Activated CD8-positive, alpha-beta memory T cell treated with anti-CD3 and anti-CD28 coated beads, Interleukin-2, amount 50 U/mL, for 24 hours (primary cell): ENCODE measurements around the gene IGSF8.
"Not testable (repeated sequence)": the region's sequence is repeated elsewhere in the genome, so short reads cannot be mapped to it uniquely, and the experiment has no call there.

Experiments
- DNase-seq: peaks from one replicate; pipeline ENCODE4 v3.0.0-alpha.2; 2020; ENCODE audit errors: extremely low read depth

Gene IGSF8

DNA sequence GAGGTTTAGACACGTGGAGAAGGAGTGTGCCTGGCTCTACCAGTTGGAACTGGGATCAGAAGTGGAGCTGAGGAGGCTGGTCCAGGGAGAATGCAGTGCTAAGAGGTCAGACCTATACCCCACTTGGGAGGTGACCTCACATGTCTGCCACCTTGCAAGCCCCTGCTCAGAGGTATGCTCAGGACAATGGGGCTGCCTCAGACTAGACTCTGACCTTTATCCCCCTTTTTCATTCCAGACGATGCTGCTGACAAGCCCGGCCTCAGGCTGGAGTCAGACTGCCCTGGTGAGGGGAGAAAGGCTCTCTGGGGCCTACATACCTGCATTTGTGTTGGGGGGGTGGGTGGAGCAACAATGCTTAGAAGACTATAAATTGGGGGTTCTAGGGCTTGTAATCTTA is 33.7 kb downstream of the IGSF8 start:
- no peak for DNase-seq

DNA sequence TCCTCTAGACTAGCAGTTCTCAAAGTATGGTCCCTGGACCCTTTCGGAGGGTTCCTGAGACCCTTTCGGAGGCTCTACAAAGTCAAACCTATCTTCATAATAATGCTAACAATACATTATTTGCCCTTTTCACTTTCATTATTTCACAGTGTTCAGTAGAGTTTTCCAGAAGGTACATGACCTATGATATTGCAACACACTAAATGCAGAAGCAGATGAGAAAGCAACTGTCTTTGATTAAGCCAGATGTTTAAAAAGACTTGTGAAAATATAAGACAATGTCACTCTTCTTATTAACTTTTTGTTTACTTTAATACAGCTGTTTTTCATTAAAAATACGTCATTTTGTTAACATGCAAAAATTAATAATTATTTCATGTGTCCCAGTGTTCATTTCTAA is 34.3 kb downstream of the IGSF8 start:
- no peak for DNase-seq

DNA sequence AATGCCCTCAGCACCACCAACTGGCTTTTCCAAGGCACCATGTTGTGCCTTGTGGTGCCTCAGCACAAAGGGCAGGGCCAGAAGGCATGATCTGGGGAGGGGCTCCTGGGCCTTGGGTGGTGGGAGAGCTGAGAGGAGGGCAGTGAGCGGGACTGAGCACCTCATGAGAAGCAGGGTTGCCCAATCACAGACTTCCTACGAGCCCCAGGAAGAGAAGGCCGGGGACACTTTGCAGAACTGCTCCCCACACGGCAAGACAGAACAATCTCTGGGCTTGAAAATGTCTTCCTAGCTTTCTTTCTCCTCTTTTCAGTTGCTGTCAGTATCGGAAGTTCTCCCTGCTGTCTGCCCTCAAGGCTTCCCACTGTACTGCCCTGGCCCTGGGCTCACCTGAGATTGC is 35.2 kb downstream of the IGSF8 start:
- DNase-seq = no peak

DNA sequence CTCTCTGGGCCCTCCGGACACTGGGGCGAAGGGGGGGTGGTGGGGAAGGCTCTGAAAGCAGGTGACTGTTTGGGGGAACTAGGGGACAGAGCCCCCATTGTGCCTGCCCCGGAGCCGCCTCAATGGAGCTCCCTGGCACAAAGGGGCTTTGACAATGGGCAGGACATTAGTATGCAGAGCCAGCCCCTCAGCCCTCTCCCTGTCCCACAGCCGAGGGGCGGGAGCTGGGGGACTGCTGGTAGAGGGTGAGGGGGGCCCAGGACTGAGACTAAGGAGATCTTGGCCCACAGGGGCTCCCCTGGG is 36.2 kb downstream of the IGSF8 start:
- DNase-seq = no peak

GRCh38 chr1:160061369-160062229 is 36.8 kb downstream of the IGSF8 start:
- no peak for DNase-seq

DNA sequence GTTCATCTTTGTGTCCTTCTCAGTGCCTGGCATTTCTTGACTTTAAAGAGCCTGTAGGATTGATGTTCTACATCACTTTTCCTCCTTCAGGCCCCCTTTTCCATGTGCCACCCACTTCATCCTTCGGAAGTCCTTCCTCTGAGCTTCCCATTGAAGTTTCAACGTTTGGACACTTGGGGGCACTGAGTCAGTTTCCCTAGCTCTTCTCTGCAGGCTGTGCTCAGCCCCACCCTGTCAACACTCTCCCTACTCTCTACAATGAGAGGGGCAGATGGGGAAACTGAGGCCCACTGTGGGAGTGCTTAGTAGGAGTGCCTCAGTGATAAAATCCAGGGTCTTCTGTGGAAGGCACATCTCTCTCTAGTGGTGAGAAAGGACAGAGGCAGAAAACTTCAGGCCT is 40.3 kb downstream of the IGSF8 start:
- no peak for DNase-seq

- DNase-seq = no peak
Observed at GRCh38 chr1:160056648-160057169, 41.7 kb downstream of the IGSF8 start.

DNA sequence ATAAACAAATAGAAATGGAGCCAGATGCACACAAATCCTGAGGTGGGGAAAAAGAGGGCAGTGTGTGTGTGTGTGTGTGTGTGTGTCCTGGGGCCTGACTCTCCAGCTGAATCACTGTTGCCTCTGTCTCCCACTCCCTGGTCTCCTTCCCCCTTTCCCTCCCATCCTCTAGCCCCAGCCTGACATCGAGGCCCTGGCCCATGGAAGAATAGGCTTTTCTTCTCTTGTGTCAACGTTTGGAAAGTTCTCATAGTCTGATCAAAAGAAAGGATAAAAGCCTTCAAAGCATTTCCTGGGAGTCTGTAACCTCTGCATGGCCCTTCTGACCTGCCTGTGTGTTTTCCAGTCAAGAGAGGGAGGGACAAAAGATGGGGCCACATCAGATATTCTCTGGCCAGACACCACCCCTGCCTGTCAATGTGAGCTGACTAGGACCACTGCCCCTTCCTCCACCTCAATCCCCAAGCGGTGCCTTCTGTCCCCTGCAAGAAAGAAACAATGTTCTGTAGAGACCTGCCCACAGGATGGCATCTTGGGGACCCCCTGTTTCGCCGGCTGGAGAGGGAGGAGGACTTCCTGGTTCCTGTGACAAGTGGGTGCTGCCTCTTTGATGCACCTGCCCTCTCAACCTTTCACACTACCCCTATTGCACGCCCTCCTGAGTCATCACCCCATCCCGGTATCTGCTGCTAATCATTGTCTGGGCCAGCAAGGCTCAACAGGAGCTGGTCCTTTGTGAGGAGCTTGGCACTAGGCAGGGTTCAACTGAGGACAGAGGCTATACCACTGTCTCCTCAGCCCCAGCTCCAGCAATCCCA is 44.7 kb downstream of the IGSF8 start:
- DNase-seq = no peak

DNA sequence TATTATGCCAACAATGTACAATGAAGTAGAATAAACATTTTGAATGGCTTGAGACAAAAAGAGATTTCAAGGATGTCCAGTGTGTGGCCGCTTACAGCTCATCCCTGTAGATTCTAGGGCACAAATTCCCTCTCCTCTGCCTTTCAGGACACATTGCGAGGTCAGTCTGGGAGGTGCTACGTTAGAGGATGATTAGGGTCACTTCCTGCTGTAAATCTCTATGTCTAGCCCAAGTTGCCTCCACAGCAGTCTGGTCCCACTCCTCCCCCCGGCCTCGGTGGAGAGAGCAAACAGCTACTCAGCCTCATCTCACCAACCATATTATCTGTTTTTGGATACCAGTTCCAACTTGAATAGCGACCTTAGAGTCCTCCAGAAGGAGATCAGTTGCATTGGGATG is 45.5 kb downstream of the IGSF8 start:
- no peak for DNase-seq

DNA sequence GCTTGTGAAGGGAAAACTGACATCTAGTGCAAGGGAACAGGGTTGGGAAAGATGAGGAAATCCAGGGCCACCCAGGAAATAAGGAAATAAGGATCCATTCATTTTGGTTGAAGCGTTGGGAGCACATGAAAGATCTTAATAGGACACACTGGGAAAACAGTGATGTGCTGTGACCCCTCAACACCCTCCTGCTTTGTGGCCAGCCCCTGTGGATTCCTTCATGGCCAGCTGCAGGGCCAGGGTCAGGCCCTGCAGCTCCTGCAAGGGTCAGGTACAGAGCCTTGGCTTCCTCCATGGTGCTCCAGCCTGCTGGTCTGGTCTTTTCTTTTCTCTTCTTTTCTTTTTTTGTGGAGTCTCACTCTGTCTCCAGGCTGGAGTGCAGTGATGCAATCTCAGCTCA is 47.8 kb downstream of the IGSF8 start:
- DNase-seq = no peak

DNA sequence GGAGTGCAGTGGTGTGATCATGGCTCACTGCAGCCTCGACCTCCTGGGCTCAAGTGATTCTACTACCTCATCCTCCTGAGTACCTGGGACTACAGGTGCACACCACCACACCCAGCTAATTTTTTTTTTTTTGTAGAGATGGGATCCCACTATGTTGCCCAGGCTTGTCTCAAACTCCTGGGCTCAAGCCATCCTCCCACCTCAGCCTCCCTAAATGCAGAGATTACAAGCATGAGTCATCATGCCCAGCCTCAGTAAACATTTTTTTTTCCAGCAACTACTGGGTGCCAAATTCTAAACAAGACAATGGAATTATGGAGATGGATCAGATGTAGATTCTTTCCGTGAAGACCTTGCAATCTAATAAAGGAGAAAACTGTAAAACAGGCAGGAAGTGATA is 48.2 kb downstream of the IGSF8 start:
- not testable (repeated sequence) for DNase-seq

- no peak for DNase-seq
Observed at GRCh38 chr1:160049101-160049500, 49.3 kb downstream of the IGSF8 start.

DNA sequence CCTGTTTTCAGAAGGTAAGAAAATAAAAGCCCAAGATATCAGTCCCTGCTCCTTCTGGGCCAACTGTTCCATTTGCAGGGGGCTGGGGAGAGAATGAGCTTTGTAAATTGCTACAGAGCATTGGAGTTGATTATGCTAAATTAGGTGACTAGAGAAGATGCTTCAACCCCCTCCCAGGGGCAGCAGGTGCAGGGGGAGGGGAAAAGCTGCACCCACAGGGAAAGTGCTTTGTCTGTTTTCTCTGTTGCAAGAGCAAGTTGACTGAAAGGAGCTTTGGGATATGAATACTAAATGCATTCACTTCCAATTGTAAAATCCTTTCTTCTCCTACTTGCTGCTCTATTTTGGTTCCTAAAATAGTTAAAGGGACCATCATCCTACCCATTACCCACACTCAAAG is 50.1 kb downstream of the IGSF8 start:
- no peak for DNase-seq

GRCh38 chr1:160047111-160047991 is 51.1 kb downstream of the IGSF8 start:
- DNase-seq = no peak

GRCh38 chr1:160046494-160047110 is 51.8 kb downstream of the IGSF8 start:
- no peak for DNase-seq

DNA sequence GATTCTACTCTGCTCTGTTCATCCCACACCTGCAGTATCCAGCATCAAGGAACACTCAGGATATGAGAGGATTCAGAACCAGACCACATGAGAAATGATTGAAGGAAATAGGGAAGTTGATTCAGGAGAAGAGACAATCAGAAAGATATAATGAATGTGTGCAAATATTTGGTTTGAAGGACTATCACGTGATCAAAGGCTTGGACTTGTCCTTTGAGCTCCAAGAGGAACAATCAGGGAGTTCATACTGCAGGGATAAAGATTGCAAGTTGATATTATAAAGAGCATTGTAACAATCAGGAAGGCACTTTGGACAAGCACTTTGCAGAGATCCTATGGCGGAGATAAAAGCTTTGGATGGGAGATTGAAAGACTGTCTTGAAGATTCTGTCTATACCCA is 52.8 kb downstream of the IGSF8 start:
- DNase-seq = no peak

GRCh38 chr1:160043543-160043942 is 54.9 kb downstream of the IGSF8 start:
- no peak for DNase-seq
